Tibial nerve (tissue), 4 donors: Measurements from ENCODE around the gene DDX17.

Source experiments
- CTCF ChIP-seq, 5 experiments: fragments of 200-600 bp in 3 of 5; fragments of 450-650 bp in 2 of 5; sonication (generic) in 3 of 5; IDR thresholded peaks; one replicate each; pipeline ENCODE4 v1.5.1; 2016 to 2019; ENCODE audit warnings: antibody characterized with exemption in 5 of 5, mild to moderate bottlenecking in 3 of 5, moderate library complexity in 2 of 5
- EP300 ChIP-seq, 2 donors: sonication (generic); formaldehyde crosslinking; IDR thresholded peaks; one replicate each; pipeline ENCODE4 v1.6.1; 2017; ENCODE audit warnings: antibody characterized with exemption in 2 of 2, mild to moderate bottlenecking in 1 of 2
- POLR2A ChIP-seq, 2 donors: fragments of 450-650 bp; IDR thresholded peaks; one replicate each; pipeline ENCODE4 v1.6.1; 2017; ENCODE audit warnings: antibody characterized with exemption in 2 of 2, mild to moderate bottlenecking in 2 of 2, moderate library complexity in 2 of 2

GRCh38 chr22:38494939-38495338 lies 11.2 kb downstream of the DDX17 start:
- TF ChIP-seq CTCF (IDR thresholded peaks at IDR 0.05) (no peak), POLR2A (IDR thresholded peaks at IDR 0.05) (no peak), EP300 (IDR thresholded peaks at IDR 0.05) (no peak)
